SIG-M5 treated with dmso at 0.1 percent for 504 hours (cell line): ENCODE measurements around the gene NRAS.

ENCODE experiments used
- DNase-seq: peaks from one replicate; lab custom pipeline; 2025; ENCODE audit not compliant: unreplicated experiment; lab: John Stamatoyannopoulos, UW

The NRAS gene

DNA sequence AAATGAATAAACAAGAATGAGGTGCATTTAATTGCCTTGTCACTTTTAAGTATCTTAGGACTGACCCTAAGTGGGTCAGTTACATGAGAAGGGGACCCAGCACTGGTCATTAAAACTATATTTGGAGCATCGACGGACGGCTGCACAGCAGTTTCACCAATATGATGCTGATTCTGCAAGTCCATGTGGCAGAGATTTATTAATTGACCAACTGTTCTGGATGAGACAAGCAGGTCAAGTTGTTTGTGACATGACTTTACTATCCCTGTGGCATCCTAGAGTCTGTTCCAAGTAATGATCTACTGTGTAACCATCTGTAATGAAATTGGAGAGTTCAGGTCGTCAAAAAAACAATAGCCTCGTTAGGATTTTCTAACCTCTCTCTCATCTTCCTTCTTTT, 30.7 kb downstream of the NRAS start:
- no peak for DNase-seq

DNA sequence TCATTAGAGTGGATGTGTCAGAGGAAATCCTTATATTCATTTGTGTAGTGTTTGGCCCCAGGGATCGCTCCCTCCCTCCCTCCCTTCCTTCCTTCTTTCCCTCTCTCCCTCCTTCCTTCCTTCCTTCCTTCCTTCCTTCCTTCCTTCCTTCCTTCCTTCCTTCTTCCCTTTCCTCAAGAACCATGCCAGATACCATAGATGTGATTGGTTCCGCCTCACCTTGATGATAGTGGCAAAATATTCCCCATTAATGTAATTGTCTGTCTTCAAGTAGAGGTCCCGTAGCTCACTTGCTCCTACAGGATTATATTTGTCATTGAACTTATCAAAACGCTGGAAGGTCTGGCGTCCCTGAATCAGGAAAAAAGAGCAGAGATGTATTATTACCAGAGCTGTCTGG, 38.9 kb downstream of the NRAS start:
- no peak for DNase-seq

DNA sequence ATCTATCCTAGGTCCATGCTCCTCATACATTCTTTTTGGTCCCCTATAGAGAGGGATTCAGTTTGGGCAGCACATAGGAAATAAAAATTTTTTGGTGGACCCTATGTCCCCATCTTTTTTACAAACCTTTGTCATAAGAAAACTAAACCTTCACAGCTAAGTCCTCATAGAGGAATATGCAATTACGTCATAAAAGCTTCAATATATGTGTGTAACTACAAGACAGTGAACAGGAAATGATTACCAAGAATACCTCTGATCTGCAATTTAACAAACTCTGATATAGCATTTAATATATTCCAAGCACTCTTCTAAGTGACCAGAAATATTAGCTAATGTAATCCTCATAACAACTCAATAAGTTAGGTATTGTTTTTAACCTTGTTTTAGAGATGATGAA, 40.5 kb downstream of the NRAS start:
- DNase-seq = no peak

DNA sequence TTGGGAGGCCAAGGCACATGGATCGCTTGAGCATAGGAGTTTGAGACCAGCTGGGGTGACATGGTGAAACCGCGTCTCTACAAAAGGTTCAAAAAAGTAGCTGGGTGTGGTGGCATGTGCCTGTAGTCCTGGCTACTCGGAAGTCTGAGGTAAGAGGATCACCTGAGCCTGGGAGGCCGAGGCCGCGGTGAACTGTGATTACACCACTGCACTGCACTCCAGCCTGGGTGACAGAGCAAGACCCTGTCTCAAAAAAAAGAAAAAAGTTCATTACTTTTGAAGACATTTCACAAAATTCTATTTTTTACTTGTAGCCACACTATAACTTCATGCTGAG, 44.7 kb downstream of the NRAS start:
- DNase-seq = no peak

DNA sequence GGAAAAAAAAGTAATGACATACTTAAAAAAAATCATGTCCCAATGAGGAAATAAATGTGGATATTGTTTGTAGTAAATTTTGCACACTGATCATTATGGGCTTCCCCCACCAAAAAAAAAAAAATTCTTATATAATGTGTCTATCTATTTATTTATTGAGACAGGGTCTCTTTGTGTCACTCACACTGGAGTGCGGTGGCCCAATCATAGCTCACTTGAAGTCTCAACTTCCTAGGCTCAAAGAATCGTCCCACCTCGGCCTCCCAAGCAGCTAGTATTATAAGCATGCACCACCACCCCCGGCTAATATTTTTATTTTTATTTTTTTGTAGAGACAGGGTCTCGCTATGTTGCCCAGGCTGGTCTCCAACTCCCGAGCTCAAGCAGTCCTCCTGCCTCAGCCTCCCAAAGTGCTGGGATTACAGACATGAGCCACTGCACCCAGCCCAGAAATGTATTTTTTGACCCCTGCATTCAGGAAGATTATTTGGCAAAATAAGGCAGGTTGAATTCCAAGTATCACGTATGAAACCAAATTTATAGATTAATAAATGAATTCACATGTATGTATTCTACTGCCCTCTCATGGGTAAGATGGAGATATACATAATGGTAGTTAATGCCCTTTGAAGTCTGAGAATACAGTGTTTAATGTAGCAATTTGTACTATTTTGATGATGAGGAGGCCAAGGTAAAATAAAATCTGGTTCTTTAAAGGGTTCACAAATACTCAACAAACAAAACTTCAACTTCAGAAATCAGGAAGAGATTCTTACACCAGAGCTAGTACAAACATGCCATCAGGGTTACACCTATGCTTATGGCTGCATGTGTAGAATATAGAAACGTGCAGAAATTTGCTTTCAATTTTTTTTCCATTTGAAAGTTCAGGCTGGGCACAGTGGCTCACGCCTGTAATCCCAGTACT, 45.3 kb downstream of the NRAS start:
- DNase-seq = peak; percentile 80

DNA sequence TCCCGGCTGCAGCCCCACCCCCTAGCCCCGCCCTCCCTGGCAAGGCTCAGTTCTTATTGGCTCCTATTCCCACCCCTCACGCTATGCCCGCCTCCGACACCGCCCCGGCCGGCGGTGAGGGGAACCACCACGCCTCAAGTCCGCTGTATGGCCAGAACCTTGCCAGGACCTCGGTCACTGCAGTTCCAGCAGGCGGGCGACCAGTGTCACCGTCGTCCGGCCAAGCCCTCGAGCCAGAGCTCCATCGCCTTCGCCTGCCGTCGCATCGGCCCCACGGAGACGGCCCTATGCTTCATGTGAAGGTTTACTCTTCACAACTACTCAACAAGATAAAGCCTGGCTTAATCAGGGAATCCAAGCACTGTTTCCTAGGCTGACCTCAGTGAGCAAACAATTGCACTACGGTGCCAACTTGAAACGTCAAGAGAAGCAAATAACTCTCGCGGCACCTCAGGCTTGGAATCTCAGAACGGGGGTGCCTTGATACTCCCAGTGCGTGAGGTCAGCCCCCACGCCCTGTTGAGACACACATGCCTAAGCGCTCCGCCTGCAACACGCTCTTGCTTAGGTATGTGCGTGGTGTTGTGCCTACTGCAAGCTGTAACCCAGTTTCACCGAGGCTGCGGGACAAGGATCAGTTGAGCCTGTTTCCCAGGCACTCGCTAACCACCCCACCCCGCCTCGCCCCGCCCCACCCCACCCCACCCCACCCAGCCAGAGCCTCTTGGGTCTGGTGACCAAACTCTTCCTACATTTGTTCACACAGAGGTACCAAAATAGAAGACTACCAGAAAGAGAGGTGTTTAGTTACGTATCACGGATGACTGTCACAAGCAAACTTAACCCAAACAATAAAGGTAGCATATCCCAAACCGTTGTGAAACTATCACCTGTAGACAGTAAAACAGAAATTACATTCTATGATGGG, 46.2 kb downstream of the NRAS start:
- peak; percentile 98 for DNase-seq

DNA sequence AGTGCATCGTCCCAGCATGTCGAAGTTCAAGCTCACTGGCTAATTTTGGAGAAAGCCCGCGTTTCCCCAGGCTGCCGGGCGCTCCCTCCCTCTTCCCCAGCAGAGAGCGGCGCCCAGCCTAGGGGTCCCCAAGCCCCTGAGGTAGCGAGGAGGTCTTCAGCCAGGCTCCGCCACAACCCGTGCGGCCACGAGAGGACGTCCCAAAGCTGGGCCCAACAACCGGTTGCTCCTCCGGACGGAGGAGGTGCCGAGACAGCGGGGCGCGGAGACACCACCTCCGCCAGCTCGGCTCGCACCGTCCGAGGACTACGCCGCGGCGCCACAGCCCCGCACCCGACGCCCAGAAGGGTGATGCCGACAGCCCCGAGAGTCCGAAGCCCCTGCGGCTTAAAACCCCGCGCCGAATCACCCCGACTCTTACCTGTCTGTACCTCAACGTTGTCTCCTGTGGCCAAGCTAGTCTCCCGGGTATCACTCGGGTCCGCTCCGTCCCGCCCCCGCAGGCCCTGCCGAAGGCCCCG, 46.9 kb downstream of the NRAS start, which contains the start of gene DENND2C:
Gene DENND2C, minus strand, starts transcription at position 488 of the 521 bp plus-strand sequence. CDS start 44,065 bp downstream, outside the sequence.
- DNase-seq = no peak

DNA sequence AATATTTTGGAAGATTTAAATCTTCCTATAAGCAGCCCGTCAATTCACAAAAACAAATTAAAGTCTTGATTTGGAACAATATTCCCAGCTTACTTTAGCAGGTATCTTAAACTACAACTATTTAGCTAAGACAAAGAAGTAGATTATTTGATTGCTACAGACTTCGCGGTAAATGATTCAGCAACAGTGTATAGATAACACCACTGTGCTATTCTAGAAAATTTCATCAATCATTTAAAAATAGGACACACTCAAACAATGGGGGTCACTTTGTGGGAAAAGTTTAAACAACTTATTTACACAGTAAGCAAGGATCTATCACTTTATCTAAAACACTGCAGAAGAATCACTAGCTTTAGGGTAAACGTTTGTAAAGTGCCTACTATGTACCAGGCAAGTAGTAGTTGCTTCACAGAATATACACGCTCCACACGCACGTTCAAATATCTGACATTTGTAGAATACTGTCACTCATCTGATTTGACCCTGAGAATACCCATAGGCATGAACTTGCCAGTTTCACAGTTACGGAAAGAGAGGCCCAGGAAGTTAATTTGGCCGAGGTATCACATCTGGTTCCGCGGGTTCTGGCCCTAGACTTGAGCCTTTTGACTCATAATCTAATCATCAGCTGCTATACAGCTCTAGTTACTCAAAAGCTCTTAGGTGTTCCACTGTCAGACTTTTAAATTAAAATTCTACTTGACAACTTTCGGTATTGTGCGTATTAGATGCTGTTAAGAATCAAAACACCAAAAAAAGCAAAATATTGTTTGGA, 47.6 kb downstream of the NRAS start:
- peak; percentile 44 for DNase-seq

DNA sequence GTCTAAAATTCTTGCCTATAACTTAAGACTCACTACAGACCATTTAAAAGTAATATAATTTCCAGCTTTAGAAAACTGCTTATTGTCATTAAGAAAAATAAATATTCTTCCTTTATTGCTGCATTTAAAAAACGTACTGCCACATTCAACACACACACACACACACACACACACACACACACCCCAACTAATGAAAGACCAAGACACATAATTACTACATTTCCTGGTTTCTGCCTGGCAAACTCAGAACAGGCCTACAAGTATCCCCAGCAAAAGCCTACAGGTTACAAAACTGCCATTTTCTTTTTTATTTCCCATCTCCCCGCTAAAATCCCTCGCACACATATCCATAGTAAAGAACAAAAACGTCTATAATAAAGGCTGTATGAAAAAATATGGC, 48.2 kb downstream of the NRAS start:
- no peak for DNase-seq

DNA sequence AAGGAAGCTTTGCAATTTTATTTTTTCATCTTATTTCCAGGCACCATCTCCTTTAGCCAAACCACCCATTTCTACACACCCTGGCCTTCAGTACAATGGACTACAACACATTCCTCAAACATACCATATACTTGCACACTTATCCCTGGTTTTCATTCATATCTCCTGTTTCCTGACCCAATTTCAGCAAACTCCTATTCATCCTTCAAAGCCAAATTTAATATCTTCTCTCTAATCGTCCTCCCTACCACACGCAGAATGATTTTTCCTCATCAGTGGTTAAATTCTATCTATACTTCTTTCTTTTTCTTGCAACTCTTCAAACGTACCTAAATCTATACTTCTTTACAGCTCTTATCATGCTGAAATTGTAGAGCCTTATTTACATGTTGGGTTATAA, 49.6 kb downstream of the NRAS start:
- no peak for DNase-seq

DNA sequence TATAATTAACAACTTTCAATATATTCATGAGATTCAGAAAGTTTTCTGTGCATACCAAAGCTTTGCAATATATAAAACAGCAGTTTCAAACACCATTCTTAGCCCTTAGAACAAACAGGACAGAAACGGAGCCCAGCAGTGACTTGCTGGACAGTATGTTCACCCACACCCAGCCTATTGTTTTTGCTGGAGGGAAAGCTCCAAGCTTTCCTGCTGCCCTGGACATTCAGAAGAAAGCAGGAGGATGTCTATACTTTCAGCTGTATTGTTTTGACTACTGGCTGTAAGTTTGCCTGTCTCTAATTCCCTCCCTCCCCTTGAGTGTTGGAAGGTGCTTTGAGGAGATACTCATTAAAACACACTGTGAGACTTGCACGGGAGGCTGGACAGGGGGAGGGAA, 56.3 kb downstream of the NRAS start:
- no peak for DNase-seq
